MCF 10A (cell line): ENCODE data around the gene SLC35F5. TPM values are rescaled to one million over a fixed set of nuclear protein-coding genes. Genes with fewer than 3 reads are reported as not detected.

Experiments used
- BruUV-seq: library from RNA; stranded (reverse); fragments of 400-500 nt; replicated peaks from 2 replicates; lab custom pipeline; 2021; lab: Mats Ljungman, UMichigan
- CTCF ChIA-PET: fragments of 300-600 bp; sonication (Branson Sonifier 250); formaldehyde crosslinking; extraction: SDS; loops from one replicate; lab custom pipeline; 2021; ENCODE audit warnings: antibody characterized with exemption, inconsistent platforms; lab: Yijun Ruan, JAX
- POLR2A ChIA-PET: fragments of 300-600, 350-650 bp; sonication (Branson Sonifier 250); formaldehyde crosslinking; extraction: SDS; loops from one replicate; lab custom pipeline; 2020; ENCODE audit warnings: antibody characterized with exemption, inconsistent platforms; lab: Yijun Ruan, JAX
- DNase-seq: peaks from one replicate; pipeline ENCODE4 v3.0.0-alpha.2; 2018; ENCODE audit not compliant: unreplicated experiment
- H3K27ac Mint-ChIP-seq: one replicate; pipeline ENCODE4 v1.8.0; 2022; ENCODE audit warnings: mild to moderate bottlenecking, low read depth, mixed read lengths; ENCODE audit not compliant: unreplicated experiment
- H3K27me3 Mint-ChIP-seq: one replicate; pipeline ENCODE4 v1.8.0; 2022; ENCODE audit warnings: mixed read lengths; ENCODE audit not compliant: insufficient read depth, unreplicated experiment
- H3K36me3 Mint-ChIP-seq: one replicate; pipeline ENCODE4 v1.8.0; 2022; ENCODE audit warnings: mild to moderate bottlenecking, moderate library complexity, mixed read lengths; ENCODE audit not compliant: insufficient read depth, unreplicated experiment
- H3K4me1 Mint-ChIP-seq: one replicate; pipeline ENCODE4 v1.8.0; 2022; ENCODE audit warnings: mixed read lengths; ENCODE audit not compliant: insufficient read depth, unreplicated experiment
- H3K4me3 Mint-ChIP-seq: one replicate; pipeline ENCODE4 v1.8.0; 2022; ENCODE audit warnings: mild to moderate bottlenecking, moderate library complexity, mixed read lengths; ENCODE audit not compliant: unreplicated experiment
- H3K9me3 Mint-ChIP-seq: one replicate; pipeline ENCODE4 v1.8.0; 2022; ENCODE audit warnings: mixed read lengths; ENCODE audit not compliant: unreplicated experiment
- intact Hi-C: fragments of 100-400 bp; cut with micrococcal nuclease; formaldehyde crosslinking; loops from 2 replicates; pipeline ENCODE4 v1.14.1; 2022
- total RNA-seq: library from RNA; stranded (reverse); gene quantifications from 2 replicates; pipeline ENCODE4 v1.2.3, GENCODE V29; 2022
- TF ChIP-seq, protein P1 (sequence below): fragments of 200-600 bp; IDR thresholded peaks from one replicate; pipeline ENCODE4 v1.8.0; 2022; ENCODE audit warnings: antibody characterized with exemption, mild to moderate bottlenecking; ENCODE audit not compliant: unreplicated experiment

The SLC35F5 gene
- total RNA-seq, 1 experiment from 2014 or later: 52.7 TPM

DNA sequence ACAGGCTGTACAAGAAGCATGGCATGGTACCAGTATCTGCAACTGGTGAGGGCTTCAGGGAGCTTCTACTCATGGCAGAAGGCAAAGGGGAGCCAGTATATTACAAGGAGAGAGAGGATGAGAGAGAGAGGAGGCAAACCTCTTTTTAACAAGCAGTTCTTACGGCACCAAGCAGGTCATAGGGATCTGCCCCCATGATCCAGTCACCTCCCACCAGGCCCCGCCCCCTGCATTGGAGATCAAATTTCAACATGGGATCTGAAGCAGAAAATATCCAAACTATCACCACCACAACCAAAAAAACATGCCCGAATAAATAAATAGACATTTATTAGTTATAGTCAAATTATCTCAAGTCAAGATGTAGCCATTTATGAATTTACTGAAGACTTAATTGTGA, 14.5 kb upstream of the SLC35F5 start:
- POLR2A ChIA-PET: no interaction called here
- intact Hi-C loops: no loop called here
- no peak overlapping the region for H3K27ac Mint-ChIP-seq
- H3K4me1 Mint-ChIP-seq: no peaks in the 10 kb centered on the region
- BruUV-seq: no TSS peak
- TF ChIP-seq, protein P1, sequence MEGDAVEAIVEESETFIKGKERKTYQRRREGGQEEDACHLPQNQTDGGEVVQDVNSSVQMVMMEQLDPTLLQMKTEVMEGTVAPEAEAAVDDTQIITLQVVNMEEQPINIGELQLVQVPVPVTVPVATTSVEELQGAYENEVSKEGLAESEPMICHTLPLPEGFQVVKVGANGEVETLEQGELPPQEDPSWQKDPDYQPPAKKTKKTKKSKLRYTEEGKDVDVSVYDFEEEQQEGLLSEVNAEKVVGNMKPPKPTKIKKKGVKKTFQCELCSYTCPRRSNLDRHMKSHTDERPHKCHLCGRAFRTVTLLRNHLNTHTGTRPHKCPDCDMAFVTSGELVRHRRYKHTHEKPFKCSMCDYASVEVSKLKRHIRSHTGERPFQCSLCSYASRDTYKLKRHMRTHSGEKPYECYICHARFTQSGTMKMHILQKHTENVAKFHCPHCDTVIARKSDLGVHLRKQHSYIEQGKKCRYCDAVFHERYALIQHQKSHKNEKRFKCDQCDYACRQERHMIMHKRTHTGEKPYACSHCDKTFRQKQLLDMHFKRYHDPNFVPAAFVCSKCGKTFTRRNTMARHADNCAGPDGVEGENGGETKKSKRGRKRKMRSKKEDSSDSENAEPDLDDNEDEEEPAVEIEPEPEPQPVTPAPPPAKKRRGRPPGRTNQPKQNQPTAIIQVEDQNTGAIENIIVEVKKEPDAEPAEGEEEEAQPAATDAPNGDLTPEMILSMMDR: no peak
- no peak for DNase-seq
- no peak overlapping the region for H3K4me3 Mint-ChIP-seq
- CTCF ChIA-PET: interaction anchor here (0.7 kb wide), 1 partner anchor 790 kb away, joined by 3 read pairs; no protein-coding TSS in a partner anchor
- no peaks in the 10 kb centered on the region for H3K27me3 Mint-ChIP-seq
- H3K36me3 Mint-ChIP-seq: no peaks in the 10 kb centered on the region
- H3K9me3 Mint-ChIP-seq: no peaks in the 10 kb centered on the region

DNA sequence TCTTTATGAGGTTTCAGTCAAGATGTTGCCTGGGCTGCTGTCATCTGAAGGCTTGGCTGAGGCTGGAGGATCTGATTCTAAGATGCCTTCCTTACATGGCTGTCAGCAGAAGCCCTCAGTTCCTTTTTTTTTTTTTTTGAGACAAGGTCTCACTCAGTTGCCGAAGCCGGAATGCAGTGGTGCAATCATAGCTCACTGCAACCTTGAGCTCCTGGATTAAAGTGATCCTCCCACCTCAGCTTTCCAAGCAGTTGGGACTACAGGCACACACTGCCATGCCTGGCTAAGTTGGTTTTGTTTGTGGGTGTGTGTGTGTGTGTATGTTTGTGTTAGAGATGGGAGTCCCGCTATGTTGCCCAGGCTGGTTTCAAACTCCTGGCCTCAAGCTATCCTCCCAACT, 13.1 kb upstream of the SLC35F5 start:
- Mint-ChIP-seq H3K27ac (no peak overlapping the region), H3K9me3 (peaks cover 9% of the 10 kb centered on the region), H3K4me3 (no peak overlapping the region), H3K4me1 (no peaks in the 10 kb centered on the region), H3K36me3 (no peaks in the 10 kb centered on the region), H3K27me3 (no peaks in the 10 kb centered on the region)
- POLR2A ChIA-PET: interaction anchor here (0.6 to 3.1 kb wide), 2 partner anchors 13 to 55 kb away, joined by 3 to 14 read pairs; partner anchors contain the start of gene SLC35F5
- BruUV-seq: no TSS peak
- CTCF ChIA-PET: interaction anchor here (1.4 kb wide), 1 partner anchor 24 kb away, joined by 7 read pairs; no protein-coding TSS in a partner anchor
- TF ChIP-seq, protein P1: no peak
- no peak for DNase-seq
- intact Hi-C loops: no loop called here

DNA sequence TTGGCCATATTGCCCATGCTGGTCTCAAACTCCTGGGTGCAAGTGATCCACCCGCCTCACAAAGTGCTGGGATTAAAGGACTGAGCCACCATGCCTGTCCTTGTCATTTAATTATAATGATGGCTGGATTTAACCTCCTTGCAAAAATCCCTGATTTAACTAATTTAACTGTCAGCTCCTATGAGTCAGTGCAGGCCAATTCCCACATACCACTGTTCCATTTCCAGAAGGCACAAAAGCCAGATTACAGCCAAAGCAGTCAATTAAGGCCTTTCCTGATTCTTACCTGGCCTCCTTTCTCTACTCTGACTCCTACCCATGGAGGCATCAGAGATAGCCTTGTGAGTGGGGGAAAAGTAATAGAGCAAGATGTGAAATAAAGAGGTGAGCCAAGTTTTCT, 12.3 kb upstream of the SLC35F5 start:
- no peaks in the 10 kb centered on the region for H3K27me3 Mint-ChIP-seq
- TF ChIP-seq, protein P1: no peak
- intact Hi-C loops: no loop called here
- H3K4me1 Mint-ChIP-seq: no peaks in the 10 kb centered on the region
- no peak overlapping the region for H3K27ac Mint-ChIP-seq
- no peaks in the 10 kb centered on the region for H3K36me3 Mint-ChIP-seq
- CTCF ChIA-PET: no interaction called here
- no TSS peak for BruUV-seq
- H3K4me3 Mint-ChIP-seq: no peak overlapping the region
- POLR2A ChIA-PET: interaction anchor here (3.1 kb wide), 1 partner anchor 12 kb away, joined by 14 read pairs; the partner anchor contains the start of gene SLC35F5
- peaks cover 9% of the 10 kb centered on the region for H3K9me3 Mint-ChIP-seq
- DNase-seq: no peak

DNA sequence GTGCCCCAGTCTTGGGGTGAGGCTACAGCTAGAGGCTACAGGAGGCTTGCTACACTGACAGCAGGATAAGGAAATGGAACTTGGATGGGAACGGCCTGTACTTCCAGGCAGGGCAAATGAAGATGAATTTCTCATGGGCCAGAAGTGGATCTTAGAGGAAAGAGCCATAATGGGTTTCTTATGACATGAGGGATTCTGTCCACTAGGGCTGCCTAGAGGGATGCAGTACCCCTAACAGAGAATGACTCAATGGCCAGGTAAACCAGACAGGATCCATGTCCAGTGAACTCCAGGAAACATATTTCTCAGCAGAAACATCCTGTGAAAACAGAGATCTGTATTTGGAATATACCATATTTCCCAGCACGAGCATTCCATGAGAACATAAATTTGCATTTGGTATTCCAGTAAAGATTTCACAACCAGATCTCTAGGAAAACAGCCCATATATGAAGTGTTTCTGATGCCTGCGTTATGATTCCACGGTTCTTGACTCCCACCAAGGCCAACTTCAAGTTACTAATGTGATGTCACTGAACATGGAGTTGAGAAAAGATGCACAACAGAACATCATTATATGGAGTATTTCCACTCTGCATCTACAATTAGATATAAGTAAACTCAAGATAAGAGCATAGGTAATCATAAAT, 11.5 kb upstream of the SLC35F5 start:
- no peaks in the 10 kb centered on the region for H3K27me3 Mint-ChIP-seq
- TF ChIP-seq, protein P1: no peak

More for the DNA sequence above, 11.5 kb upstream of the SLC35F5 start:
- no TSS peak for BruUV-seq
- CTCF ChIA-PET: no interaction called here
- Mint-ChIP-seq H3K9me3 (peaks cover 9% of the 10 kb centered on the region), H3K27ac (no peak overlapping the region), H3K4me3 (no peak overlapping the region), H3K4me1 (no peaks in the 10 kb centered on the region), H3K36me3 (no peaks in the 10 kb centered on the region)
- DNase-seq: no peak
- POLR2A ChIA-PET: interaction anchor here (3.1 kb wide), 1 partner anchor 11 kb away, joined by 14 read pairs; the partner anchor contains the start of gene SLC35F5
- intact Hi-C loops: no loop called here
